Smooth muscle cell (in vitro differentiated cells): ENCODE data around the gene PPME1. TPM values are rescaled to one million over a fixed set of nuclear protein-coding genes. Genes with fewer than 3 reads are reported as not detected.
"Not testable (repeated sequence)": the region's sequence is repeated elsewhere in the genome, so short reads cannot be mapped to it uniquely, and the experiment has no call there.

ENCODE experiments used
- DNase-seq: peaks from one replicate; lab custom pipeline; 2025; ENCODE audit not compliant: unreplicated experiment; lab: John Stamatoyannopoulos, UW
- H2AFZ ChIP-seq: fragments of 200-600 bp; sonication (generic); 2 replicates; pipeline ENCODE4 v1.6.0; 2016; ENCODE audit warnings: antibody characterized with exemption, low read depth, mild to moderate bottlenecking
- H3F3A ChIP-seq: fragments of 200-600 bp; sonication (generic); 2 replicates; pipeline ENCODE4 v1.6.0; 2017; ENCODE audit warnings: antibody characterized with exemption, low read depth
- H3K27ac ChIP-seq: fragments of 200-600 bp; sonication (generic); 2 replicates; pipeline ENCODE4 v1.5.1; 2016; ENCODE audit warnings: low read depth, mild to moderate bottlenecking
- H3K27me3 ChIP-seq: fragments of 200-600 bp; sonication (generic); 2 replicates; pipeline ENCODE4 v1.6.1; 2016; ENCODE audit warnings: low read depth, mild to moderate bottlenecking
- H3K36me3 ChIP-seq: fragments of 200-600 bp; sonication (generic); 2 replicates; pipeline ENCODE4 v1.5.1; 2016; ENCODE audit warnings: low read depth
- H3K4me1 ChIP-seq: fragments of 200-600 bp; sonication (generic); 2 replicates; pipeline ENCODE4 v1.5.1; 2016; ENCODE audit warnings: low read depth
- H3K4me2 ChIP-seq: fragments of 200-600 bp; sonication (generic); 2 replicates; pipeline ENCODE4 v1.6.0; 2016; ENCODE audit warnings: mild to moderate bottlenecking
- H3K4me3 ChIP-seq: fragments of 200-600 bp; sonication (generic); 2 replicates; pipeline ENCODE4 v1.5.1; 2016; ENCODE audit warnings: mild to moderate bottlenecking
- H3K79me2 ChIP-seq: fragments of 200-600 bp; sonication (generic); 2 replicates; pipeline ENCODE4 v1.6.0; 2016; ENCODE audit warnings: low read depth, mild to moderate bottlenecking
- H3K9ac ChIP-seq: fragments of 200-600 bp; sonication (generic); 2 replicates; pipeline ENCODE4 v1.6.0; 2016; ENCODE audit warnings: low read depth
- H3K9me3 ChIP-seq: fragments of 200-600 bp; sonication (generic); replicated peaks from 2 replicates; pipeline ENCODE4 v1.5.1; 2016; ENCODE audit warnings: low read depth
- H4K20me1 ChIP-seq: fragments of 200-600 bp; sonication (generic); 2 replicates; pipeline ENCODE4 v1.6.0; 2016; ENCODE audit warnings: low read depth
- WGBS: methylation state at CpG from one replicate; pipeline ENCODE4 v1.1.7; 2016; ENCODE audit warnings: low lambda C conversion rate; 5-methylcytosine and 5-hydroxymethylcytosine counted together
- polyA plus RNA-seq: library from polyadenylated mRNA; unstranded; fragments of >200 nt; fragmentation: Nextera tagmentation; extraction: Ambion mirVana; gene quantifications from 2 replicates; pipeline ENCODE4 v1.2.1, GENCODE V29; 2016
- total RNA-seq: library from RNA; depleted of rRNA; stranded (reverse); fragments of >200 nt; gene quantifications from 2 replicates; pipeline ENCODE4 v1.2.3, GENCODE V29; 2014
- TF ChIP-seq, protein P1 (sequence below): fragments of 200-600 bp; sonication (generic); IDR thresholded peaks from 2 replicates; pipeline ENCODE4 v1.5.1; 2017; ENCODE audit warnings: borderline replicate concordance, mild to moderate bottlenecking, antibody characterized with exemption; ENCODE audit not compliant: insufficient read depth, poor library complexity, severe bottlenecking

The PPME1 gene
- total and polyA plus RNA-seq, 2 experiments from 2014 or later = 67.1 to 69.1 TPM

GRCh38 chr11:74138021-74138420, 33.1 kb upstream of the PPME1 start:
- Histone ChIP-seq H3F3A (peaks cover 21% of the 10 kb centered on the region), H3K79me2 (no peaks in the 10 kb centered on the region), H3K4me2 (peak overlapping the region; percentile 81), H2AFZ (no peak overlapping the region), H3K27me3 (no peaks in the 10 kb centered on the region), H3K9ac (peak overlapping the region; percentile 56), H3K9me3 (no peaks in the 10 kb centered on the region), H3K36me3 (no peaks in the 10 kb centered on the region), H4K20me1 (no peaks in the 10 kb centered on the region), H3K4me1 (peaks cover 9% of the 10 kb centered on the region), H3K4me3 (no peak overlapping the region), H3K27ac (peak overlapping the region; percentile 86)
- TF ChIP-seq, protein P1, sequence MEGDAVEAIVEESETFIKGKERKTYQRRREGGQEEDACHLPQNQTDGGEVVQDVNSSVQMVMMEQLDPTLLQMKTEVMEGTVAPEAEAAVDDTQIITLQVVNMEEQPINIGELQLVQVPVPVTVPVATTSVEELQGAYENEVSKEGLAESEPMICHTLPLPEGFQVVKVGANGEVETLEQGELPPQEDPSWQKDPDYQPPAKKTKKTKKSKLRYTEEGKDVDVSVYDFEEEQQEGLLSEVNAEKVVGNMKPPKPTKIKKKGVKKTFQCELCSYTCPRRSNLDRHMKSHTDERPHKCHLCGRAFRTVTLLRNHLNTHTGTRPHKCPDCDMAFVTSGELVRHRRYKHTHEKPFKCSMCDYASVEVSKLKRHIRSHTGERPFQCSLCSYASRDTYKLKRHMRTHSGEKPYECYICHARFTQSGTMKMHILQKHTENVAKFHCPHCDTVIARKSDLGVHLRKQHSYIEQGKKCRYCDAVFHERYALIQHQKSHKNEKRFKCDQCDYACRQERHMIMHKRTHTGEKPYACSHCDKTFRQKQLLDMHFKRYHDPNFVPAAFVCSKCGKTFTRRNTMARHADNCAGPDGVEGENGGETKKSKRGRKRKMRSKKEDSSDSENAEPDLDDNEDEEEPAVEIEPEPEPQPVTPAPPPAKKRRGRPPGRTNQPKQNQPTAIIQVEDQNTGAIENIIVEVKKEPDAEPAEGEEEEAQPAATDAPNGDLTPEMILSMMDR = no peak
- 59% methylated on average over 2 of the region's 2 CpGs for WGBS
- DNase-seq = no peak

GRCh38 chr11:74138572-74138971, 32.5 kb upstream of the PPME1 start:
- peaks cover 21% of the 10 kb centered on the region for H3F3A ChIP-seq
- 0% methylated on average over 2 of the region's 2 CpGs for WGBS
- no peak for DNase-seq
- H3K4me3 ChIP-seq = peak overlapping the region; percentile 8
- H3K36me3 ChIP-seq = no peaks in the 10 kb centered on the region
- H3K27ac ChIP-seq = peak overlapping the region; percentile 86
- no peaks in the 10 kb centered on the region for H3K27me3 ChIP-seq
- no peaks in the 10 kb centered on the region for H3K9me3 ChIP-seq
- H4K20me1 ChIP-seq = no peaks in the 10 kb centered on the region
- peaks cover 9% of the 10 kb centered on the region for H3K4me1 ChIP-seq
- peak overlapping the region; percentile 7 for H2AFZ ChIP-seq
- TF ChIP-seq, protein P1 = no peak
- peak overlapping the region; percentile 56 for H3K9ac ChIP-seq
- peak overlapping the region; percentile 81 for H3K4me2 ChIP-seq
- H3K79me2 ChIP-seq = no peaks in the 10 kb centered on the region

DNA sequence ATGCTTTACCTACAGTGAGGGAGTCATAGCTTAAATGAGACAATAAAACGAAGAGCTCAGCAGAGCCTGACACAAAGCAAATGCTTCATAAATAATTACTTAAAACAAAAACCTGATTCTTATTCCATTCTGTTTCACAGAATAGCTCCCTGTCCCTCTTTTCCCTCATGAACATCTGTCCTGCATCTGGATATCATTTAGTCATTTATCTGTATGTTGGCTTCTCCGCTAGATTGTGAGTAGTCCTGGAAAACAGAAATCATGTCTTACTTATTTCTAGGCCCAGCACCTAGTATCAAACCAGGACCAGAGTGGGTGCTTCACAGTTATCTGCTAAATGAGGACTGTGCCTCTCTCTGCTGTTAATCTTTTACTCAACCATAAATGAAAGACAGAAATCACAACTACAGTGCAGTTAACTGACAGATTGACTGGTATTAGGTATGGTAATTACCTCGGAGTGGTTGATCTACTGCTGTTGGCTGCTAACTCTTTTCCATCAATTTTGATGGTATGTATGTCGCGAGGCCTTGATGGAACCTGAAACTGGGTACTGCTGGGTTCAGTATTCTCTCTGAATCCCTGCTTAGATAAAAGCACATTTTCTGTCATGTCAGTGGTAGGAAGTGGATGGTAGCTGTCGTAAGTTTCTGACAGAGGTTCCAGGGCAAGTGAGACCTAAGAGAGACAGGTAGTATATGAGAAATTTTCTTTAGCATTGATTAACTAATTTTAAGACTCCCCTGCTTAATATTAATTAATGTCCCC, 31.8 kb upstream of the PPME1 start:
- H3K36me3 ChIP-seq = no peaks in the 10 kb centered on the region
- WGBS = 77% methylated on average over 6 of the region's 6 CpGs

GRCh38 chr11:74139919-74140431, 31.1 kb upstream of the PPME1 start:
- DNase-seq, H3K9ac ChIP-seq, H3K36me3 ChIP-seq, H3K27me3 ChIP-seq, H3K4me2 ChIP-seq, H3K79me2 ChIP-seq, H2AFZ ChIP-seq, H3K4me1 ChIP-seq, H3K9me3 ChIP-seq, H4K20me1 ChIP-seq, H3K4me3 ChIP-seq: not testable (repeated sequence)
- Histone ChIP-seq H3K27ac (peak overlapping the region; percentile 86), H3F3A (peaks cover 21% of the 10 kb centered on the region)
- 95% methylated on average over 1 of the region's 1 CpG for WGBS

More for the DNA sequence above, 31.8 kb upstream of the PPME1 start:
- Histone ChIP-seq H3K4me3 (peak overlapping the region; percentile 8), H3K9me3 (no peaks in the 10 kb centered on the region), H3K4me2 (peak overlapping the region; percentile 81), H3K9ac (peak overlapping the region; percentile 49), H3K4me1 (peaks cover 9% of the 10 kb centered on the region), H2AFZ (no peak overlapping the region), H3K79me2 (no peaks in the 10 kb centered on the region), H4K20me1 (no peaks in the 10 kb centered on the region), H3F3A (peaks cover 21% of the 10 kb centered on the region), H3K27me3 (no peaks in the 10 kb centered on the region), H3K27ac (peak overlapping the region; percentile 86)
- DNase-seq = no peak
- TF ChIP-seq, protein P1 = no peak
